ENCODE results near the gene RSBN1L.

RSBN1L gene

DNA sequence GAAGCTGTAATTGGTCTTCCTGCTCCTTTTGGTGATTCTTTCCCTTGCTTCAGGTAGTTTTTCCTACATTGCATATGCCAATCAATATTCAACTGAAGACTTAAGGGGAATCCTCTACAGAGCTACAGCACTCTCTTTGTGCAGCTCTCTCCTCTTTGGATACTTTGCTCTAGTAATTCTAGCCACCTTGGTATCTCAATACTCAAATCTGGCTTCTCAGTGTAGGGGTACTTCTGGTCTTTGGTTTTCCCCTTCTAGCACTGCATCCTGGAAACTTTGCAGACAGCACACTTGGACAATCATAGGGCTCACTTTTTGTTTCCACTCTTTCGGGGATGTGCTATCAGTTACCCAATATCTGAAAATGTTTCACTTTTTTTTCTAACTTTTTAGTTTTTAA is 112.3 kb downstream of the RSBN1L start:
- no peak for DNase-seq (ENCODE audit: low spot score)

DNA sequence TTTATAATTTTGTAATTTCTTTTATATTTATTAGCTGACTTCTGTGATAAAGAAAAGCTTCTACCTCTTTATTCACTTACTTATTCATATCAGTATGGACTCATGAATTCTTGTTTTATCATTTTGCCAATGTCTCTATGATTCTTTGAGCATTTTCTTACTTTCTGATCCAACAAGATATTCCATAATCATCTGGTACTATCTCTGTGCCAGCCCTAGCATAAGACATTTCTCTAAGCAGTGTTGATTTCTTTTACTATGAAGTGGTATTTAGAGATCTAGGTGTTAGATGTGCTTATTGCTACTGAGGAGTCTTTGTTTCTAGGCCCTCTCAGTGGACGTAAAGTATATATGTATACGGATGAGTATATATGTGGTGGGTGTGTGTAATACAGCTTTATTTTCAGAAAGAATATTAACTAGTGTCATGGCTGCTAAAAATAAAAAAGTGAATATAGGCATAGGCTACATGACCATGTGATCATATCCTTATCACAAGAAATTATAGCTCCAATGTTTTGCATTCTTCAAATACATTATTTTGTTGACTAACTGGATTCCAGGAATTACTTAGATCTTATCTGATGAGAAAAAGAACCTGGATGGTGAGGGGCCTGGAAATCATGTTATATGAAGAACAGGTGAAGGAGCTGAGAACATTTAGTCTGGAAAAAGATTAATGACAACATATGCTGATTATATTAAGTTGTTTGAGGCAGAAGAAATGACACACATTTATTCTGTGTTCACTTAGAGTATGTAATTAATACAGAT is 115.4 kb downstream of the RSBN1L start:
- no peak for DNase-seq (ENCODE audit: low spot score)

DNA sequence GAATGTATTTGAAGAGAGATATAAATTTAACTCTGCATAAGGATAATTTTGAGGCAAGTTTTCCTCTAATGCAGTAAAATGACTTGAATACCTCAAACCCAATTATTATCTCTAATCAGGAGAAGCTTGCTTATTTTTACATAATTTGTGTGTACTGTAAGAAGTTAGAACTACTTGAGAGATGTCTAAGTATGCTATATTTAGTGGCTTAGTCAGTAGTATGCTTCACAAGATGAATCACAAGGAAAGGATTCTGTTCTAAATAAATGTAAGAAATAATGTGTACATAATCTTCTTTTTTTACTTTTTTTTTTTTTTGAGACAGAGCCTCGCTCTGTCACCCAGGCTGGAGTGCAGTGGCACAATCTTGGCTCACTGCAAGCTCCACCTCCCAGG is 116.0 kb downstream of the RSBN1L start:
- no peak for DNase-seq (ENCODE audit: low spot score)

DNA sequence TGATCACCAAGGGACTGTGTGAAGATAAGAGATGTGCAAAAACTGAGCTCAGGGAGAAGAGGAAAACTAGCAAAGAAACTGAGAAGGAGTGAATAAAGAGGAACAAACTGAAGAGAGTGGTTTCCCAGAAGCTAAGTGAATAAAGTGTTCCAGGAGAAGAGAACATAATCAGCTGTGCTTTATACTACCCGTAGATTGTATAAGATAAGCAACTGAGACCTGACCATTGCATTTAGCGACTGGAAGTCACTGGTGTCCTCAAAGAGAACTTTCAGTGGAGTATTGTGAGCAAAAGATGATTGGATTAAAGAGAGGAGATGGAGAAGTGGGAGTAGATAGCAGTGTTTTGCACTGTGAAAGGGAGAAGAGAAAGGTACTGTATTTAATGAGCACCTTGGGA is 116.9 kb downstream of the RSBN1L start:
- DNase-seq (ENCODE audit: low spot score), result no peak

DNA sequence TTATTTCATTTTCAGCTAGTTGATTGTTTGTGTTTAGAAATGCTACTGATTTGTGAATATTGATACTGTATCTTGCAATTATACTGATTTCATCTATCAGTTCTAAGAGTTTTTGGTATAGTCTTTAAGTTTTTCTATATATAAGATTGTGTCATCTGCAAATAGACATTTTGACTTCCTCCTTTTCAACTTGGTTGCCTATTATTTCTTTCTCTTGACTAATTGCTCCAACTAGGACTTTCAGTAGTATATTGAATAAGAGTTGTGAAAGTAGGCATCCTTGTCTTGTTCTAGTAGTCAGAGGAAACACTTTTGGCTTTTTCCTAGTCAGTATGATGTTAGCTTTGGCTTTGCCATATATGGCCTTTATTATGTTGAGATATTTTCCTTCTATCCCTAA is 122.8 kb downstream of the RSBN1L start:
- no peak for DNase-seq (ENCODE audit: low spot score)

DNA sequence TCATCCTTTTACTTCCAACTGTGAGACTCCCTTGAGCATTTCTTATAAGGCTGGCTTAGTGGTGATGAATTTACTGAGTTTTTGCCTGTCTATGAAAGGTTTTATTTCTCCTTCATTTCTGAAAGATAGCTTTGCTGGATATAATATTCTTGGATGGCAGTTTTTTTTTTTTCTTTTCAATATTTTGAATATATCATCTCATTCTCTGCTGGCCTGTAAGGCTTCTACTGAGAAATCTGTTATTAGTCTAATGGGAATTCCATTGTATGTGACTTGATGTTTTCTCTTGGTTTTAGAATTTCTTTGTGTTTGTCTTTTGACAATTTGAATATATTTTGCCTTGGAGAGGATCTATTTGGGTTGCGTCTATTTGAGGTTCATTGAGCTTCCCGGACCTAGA is 124.7 kb downstream of the RSBN1L start:
- no peak for DNase-seq (ENCODE audit: low spot score)

DNA sequence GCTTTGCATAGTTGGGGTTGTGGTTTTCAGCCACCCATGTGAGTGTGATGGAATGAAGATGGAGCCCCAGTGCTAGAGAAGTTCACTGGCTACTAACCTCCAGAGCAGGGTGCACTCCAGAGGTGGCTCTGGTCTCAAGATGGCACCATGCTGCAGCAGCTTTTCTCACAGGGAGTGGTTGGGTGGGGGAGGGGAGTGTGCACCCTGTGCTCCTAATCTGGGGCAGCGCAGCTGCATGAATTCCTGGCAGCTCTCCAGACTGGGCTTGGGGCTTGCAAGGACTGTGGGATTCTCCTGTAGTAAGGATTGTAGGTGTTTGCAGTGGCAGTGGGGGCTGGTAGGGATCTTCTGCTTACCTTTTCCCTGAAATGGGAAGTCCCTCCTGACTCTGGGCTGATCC is 126.0 kb downstream of the RSBN1L start:
- no peak for DNase-seq (ENCODE audit: low spot score)

DNA sequence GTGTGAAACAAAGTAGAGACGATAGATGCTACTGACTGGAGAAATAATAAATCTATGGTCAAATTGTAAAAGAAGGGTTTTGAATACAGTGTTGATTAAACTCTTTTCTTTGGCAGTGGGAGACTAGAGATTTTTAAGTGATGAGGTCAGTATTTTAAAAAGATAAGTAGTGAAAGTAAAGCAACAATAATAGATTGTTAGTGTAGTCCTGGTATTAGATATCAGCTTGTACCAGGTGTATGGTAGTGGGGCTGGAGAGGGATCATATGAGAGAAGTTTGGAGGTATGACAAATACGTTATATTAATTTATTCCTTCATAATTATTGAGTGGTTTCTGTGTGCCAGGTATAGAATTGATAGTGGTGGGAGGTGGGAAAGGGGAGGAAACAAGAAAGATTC is 127.5 kb downstream of the RSBN1L start:
- no peak for DNase-seq (ENCODE audit: low spot score)

DNA sequence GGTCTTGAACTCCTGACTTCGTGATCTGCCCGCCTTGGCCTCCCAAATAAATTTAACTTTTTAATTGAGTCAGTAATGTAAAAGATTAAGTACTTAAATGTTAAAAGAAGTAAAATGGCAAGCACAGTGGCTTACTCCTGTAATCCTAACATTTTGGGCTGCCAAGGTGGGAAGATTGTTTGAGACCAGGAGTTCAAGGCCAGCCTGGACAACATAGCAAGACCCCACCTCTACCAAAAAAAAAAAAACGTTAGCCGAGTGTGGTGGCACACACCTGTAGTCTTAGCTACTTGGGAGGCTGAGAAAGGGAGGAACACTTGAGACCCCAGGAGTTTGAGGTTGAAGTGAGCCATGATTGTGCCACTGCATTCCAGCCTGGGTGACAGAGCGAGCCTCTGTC is 128.4 kb downstream of the RSBN1L start:
- DNase-seq (ENCODE audit: low spot score), result no peak

DNA sequence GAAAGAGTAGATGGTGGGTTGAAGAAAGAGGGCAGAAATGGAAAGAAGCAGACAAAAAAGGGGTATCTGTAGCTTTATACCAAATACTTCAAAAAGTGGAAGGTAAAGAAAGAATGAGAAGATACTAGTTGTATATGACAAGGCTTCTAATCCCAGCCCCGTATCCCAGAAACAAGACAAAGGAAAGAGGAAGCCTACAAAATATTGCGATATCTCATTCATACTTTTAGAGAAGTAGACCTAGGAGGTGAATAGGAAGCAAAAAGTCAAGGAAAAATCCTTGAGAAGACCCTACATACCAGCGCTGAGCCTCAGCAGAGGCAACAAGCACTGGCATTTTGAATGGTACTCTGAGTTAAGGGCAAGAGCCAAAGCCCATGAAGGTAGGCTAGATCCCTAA is 128.9 kb downstream of the RSBN1L start:
- no peak for DNase-seq (ENCODE audit: low spot score)

DNA sequence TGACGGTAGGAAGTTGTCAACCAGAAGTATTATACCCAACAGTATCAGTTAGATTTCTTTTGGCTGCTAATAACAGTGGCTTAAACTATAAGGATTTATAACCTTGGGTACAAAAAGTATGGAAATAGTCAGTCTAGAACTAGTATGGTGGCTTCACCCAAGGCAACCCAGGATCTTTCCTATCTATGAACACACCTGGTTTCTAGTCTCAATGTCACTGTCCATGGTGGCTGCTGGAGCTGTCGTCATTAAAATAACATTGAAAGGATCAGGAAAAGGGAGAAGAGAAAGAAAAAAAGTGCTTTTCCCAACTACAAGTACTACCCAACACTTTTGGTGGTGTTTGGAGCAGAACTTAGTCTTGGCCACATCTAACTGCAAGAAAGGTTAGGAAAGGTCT is 130.0 kb downstream of the RSBN1L start:
- no peak for DNase-seq (ENCODE audit: low spot score)

DNA sequence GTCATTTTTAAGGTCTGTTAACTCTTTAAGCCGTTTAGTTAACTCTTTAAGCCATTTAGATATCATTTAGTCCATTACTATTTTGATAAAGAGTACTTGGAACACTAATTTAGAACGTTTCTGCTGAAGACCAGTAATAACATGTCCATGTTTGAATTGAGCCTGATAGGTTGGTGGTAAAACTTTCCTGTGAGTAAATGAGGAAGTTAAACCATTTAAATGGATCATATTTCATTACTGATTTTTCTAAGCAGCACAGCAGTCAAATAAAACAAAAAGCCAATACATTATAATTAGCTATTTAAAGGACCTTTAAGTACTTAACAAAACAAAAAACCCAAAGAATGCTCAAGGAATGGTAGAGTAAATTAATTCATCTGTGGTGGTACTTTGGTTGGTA is 131.7 kb downstream of the RSBN1L start:
- DNase-seq (ENCODE audit: low spot score), result no peak

DNA sequence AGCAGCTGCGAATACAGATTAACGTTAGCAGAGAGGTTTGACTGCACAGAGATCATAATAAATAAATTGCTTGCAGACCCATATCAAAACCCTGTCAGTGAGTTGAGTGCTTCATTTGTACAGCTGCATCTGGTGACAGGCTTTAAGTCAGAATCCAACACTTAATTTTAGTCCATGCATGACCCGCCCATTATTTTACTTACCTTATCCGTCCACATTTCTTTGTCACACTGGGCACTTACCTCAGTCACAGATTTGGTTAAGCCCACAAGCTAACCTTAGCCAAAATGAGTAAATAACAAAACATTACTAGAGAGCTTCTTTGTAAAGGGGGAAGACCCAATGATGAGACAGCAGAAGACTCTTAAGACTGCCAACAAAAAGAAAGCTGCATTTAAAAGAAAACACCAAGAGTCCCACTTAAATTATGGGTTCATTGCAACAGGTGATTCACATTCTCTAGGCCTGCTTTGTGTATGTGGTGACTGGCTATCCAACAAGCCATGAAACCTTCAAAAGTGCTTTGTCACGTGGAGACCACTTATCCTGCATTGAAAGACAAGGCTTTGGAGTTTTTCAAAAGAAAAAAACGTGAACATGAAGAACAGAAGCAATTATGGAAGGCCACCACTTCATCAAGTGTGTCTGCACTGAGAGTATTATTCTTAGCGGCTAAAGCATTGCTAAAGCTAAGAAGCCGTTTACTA is 134.5 kb downstream of the RSBN1L start:
- no peak for DNase-seq (ENCODE audit: low spot score)

DNA sequence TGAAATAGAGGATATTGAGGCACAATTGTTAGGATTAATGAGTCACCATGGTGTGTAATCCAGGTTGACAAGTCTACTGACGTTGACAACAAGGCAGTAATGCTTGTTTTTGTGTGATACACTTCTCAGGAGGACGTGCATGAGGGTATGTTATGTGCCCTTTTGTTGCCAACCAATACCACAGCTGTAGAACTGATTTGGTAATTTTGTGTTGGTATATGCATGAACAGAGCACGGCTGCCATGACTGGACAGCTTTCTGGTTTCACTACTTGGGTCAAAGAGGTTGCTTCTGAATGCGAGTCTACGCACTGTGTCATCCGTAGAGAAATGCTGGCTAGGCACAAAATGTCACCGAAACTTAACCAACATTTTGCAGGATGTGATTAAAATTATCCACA is 135.2 kb downstream of the RSBN1L start:
- DNase-seq (ENCODE audit: low spot score), result no peak

DNA sequence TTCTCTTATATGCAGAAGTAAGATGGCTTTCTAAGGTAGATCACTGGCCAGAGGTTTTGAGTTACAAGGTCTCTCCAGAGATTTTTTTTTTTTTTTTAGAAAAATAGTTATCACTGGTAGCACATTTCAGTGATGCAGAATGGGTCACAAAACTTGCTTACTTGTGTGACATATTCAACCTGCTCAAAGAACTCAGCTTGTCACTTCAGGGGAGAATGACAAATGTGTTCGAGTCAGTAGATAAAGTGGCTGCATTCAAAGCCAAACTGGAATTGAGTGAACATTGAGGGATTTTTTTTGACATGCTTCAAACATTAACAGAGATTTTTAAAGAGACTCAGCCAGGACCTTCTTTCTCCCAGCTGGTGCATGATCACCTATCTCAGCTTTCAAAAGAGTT is 135.7 kb downstream of the RSBN1L start:
- DNase-seq (ENCODE audit: low spot score), result no peak
